NCI-H187 treated with DMSO at 0.1 percent for 48 hours (cell line): ENCODE data around the gene SRPX2.

Experiments
- DNase-seq: peaks from one replicate; lab custom pipeline; 2025; lab: John Stamatoyannopoulos, UW

The SRPX2 gene

GRCh38 chrX:100650841-100651240 lies 6.8 kb downstream of the SRPX2 start:
- no peak for DNase-seq

- no peak for DNase-seq
These were observed 8.3 kb downstream of the SRPX2 start for GRCh38 chrX:100652266-100652665.

DNA sequence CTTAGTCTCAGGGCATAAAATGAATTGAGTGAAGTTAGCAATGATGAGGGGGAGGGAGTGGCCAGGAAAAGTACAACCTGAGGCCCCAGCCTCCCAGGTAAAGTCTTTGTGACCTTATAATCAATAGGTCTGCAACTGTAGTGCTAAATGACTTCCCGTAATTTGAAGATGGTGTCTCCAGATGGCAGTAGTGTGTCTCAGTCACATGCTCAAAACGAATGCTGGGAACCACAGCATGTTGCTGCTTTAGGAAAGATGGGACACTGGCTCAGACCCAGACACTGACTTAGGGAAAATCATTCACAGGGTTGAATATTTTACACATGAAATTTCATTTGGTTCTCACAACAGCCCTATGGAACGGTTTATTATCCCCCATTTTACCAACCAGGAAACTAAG lies 10.3 kb downstream of the SRPX2 start:
- DNase-seq = no peak

GRCh38 chrX:100658941-100659381 lies 15.0 kb downstream of the SRPX2 start:
- no peak for DNase-seq

- DNase-seq = no peak
These were observed 15.6 kb downstream of the SRPX2 start for GRCh38 chrX:100659431-100660137.

DNA sequence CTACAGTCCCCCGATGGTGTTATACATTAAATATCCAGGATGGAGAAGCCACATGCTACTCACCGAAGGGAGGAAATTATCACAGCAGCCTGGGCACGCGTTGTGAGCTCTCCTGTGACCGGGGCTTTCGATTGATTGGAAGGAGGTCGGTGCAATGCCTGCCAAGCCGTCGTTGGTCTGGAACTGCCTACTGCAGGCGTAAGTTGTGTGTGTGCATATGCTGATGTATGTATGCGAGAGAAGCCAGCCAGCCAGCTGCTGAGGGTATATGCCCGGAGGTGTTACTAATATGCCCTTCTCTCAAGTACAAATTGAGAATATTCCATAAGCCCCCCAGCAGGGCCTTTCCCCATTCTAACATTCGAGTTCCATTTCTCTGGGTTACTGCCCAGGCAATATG lies 18.2 kb downstream of the SRPX2 start:
- DNase-seq = no peak

- DNase-seq = no peak
These were observed 18.8 kb downstream of the SRPX2 start for GRCh38 chrX:100662796-100663195.

- DNase-seq = no peak
These were observed 19.6 kb downstream of the SRPX2 start for GRCh38 chrX:100663642-100664041.

GRCh38 chrX:100672966-100673365 lies 29.0 kb downstream of the SRPX2 start:
- DNase-seq = no peak

DNA sequence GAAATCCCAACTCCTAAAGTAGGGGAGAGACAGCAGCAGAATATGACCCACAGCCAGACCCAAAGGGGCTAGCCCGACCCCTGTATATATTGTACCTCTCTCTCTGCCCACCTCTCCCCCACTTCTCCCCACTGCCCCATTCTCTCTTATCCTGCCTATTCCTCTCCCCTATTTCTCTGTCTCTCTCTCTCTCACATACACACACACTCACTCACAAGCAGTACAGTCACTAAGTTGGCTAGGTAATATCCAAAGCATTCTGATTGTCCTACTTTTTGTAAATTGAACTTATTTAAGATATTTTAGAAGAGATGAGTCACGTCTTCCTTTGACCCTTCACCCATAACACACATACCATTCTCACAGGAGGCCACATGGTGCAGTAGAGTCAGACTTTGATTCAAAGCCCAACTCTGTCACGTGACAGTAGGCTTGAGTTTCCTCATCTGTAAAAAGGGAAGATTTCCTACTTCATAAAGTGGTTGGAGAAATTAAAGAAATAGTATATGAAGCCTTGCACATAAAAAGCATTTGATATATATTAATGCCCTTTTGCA lies 29.5 kb downstream of the SRPX2 start:
- DNase-seq = no peak

DNA sequence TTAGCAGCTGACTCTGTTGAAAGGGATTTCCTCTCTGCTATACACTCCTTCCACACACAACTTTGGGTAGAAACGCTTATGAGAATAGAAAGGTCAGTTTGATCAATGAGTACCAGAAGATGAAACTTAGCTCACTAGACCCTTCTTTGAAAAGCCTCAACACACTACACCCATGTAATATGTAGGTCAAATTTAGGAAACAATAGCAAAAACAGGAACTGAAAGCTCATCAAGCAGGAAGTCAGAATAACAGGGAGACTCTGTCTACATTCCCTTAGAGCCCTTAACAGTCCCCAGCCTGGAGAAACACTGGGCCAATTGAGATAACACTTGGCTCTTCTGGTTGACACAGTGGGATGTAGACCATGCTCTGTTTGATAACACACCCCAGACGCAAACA lies 30.7 kb downstream of the SRPX2 start:
- no peak for DNase-seq

GRCh38 chrX:100677611-100678181 lies 33.7 kb downstream of the SRPX2 start:
- DNase-seq = no peak

- DNase-seq = no peak
These were observed 36.8 kb downstream of the SRPX2 start for GRCh38 chrX:100680756-100681155.

DNA sequence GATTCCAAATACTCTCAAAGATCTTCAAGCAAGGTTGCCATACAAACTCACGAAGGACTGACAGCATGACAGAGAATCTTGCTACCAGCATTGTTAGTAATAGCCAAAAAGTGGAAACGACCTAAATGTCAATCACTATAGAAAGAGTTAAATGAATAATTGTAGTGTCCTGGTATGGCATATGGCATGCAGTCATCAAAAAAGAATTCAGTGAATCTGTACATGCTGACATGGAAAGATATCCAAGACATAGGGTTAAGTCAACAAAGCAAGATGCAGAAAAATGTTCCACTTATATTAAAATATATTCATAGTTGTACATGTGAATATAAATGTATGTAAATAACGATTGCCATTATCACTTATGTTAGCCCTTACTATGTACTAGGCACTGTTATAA lies 37.6 kb downstream of the SRPX2 start:
- no peak for DNase-seq

GRCh38 chrX:100682939-100683338 lies 38.9 kb downstream of the SRPX2 start:
- DNase-seq = no peak

DNA sequence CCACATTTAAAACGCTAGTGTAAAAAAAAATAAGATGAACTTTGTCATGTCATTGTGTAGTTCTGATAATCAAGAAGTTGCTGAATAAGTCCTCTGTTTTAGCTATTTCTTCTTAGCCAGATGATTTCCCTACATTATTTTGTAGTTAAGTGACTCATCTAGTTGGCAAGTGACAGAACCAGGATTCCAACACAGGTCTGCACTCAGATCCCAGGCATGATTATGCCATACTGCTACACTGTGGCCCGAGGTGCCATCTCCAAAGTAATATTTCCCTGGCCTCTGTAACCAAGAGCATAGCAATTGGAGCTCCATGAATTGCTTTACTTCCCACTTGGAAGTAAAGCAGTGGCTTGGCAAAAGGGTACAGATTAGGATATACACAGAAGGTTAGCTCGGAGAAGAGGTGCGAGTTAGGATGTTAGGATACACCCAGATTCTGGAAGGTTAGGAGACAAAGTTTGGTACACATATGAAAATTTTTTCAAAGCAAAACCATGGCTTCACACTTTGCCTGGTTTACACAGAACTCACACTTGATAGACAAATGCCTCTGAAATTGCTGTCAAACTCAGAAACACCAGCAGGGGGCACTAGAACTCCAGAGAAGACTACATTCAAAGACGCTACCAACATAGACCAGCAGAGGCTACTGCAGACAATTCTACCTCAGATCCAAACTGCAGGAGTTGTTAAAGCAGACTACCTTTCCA lies 41.4 kb downstream of the SRPX2 start:
- DNase-seq = peak; percentile 5

DNA sequence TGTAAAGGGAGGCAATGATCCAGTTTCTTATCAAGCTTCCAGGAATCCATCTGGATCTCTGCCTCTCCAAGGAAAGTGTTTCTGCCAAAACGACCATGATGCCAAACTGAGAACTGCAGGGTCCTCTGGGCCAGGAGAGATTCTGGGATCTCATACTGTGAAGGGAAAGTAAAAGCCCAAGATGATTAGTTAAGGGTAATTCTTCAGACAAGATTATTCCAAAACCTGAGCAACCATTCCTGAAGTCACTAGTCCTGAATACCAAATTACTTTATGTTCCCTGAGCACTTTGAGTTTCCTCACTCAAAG lies 42.0 kb downstream of the SRPX2 start:
- DNase-seq = no peak

DNA sequence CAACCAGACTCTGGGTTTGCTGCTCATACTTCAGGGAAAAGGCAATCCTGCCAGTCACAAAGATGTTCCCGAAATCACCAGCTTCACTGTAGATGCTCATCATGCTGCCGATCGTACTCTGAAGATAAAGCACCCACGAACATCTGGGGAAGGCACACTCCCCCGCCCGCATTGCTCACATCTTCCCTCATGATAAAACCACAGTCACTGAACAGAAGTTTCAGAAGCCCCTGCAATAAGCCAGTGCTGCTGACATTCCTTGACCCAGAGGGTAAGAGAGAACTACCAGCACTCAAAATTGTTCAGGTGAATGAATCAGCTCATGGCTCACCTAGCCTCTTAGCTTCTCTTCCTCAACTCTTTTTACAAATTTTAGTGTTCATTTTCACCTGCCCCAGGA lies 43.1 kb downstream of the SRPX2 start:
- no peak for DNase-seq

GRCh38 chrX:100687546-100687945 lies 43.5 kb downstream of the SRPX2 start:
- no peak for DNase-seq

DNA sequence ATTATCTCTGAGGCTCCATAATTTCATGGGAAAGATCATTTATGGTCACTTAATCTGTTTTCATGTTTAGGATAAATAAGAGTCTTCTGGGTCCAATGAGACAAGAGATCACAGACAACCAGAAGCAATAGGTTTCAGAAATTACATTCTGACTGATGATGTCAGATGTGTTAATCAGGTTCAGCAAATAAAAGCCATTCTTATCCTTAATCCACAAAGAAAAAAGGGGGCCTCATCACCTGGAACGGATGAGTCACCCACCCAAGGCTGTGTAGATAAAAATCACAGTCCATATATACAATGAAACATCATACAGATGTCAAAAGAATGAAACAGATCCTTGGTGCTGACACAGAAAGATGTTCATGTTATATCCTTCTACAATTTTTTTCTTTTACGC lies 51.3 kb downstream of the SRPX2 start:
- no peak for DNase-seq

GRCh38 chrX:100695991-100696390 lies 52.0 kb downstream of the SRPX2 start:
- no peak for DNase-seq

DNA sequence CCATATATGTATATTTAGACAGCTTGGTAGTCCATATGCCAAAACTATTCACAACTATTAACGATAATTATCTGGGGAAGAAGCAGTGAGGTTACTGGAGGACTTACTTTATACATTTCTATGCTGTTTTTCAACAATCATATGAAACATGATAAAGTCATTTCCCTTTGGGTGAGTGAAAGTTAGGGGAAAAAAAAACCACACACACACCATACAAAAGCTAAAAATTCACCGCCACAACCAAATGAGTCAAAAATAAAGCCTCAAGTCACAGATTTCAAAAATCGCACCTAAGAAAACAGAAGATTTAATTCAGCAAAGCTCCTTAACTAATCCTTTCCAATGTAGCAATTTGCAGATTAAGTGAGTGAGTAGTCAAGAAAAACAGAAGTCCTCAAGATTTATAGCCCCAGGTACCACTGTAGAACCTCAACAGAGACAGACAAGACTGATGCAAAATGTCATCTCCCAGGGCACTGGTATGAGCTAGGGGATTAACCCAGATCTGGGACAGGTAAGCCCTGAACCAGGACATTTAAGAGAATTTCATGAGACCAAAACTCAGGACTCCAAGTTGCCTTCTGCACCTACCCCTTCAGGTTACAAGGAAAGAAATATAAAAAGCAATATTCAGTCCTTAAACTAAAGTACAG lies 52.8 kb downstream of the SRPX2 start:
- no peak for DNase-seq

GRCh38 chrX:100698551-100698950 lies 54.6 kb downstream of the SRPX2 start:
- no peak for DNase-seq
